T follicular helper cell (primary cell): ENCODE measurements around the gene C20orf204.

ENCODE experiments used
- DNase-seq: peaks from one replicate; pipeline ENCODE4 v3.0.0-alpha.2; 2020; ENCODE audit warnings: low read depth

The C20orf204 gene

GRCh38 chr20:64056639-64056888, 20.6 kb downstream of the C20orf204 start:
- no peak for DNase-seq

DNA sequence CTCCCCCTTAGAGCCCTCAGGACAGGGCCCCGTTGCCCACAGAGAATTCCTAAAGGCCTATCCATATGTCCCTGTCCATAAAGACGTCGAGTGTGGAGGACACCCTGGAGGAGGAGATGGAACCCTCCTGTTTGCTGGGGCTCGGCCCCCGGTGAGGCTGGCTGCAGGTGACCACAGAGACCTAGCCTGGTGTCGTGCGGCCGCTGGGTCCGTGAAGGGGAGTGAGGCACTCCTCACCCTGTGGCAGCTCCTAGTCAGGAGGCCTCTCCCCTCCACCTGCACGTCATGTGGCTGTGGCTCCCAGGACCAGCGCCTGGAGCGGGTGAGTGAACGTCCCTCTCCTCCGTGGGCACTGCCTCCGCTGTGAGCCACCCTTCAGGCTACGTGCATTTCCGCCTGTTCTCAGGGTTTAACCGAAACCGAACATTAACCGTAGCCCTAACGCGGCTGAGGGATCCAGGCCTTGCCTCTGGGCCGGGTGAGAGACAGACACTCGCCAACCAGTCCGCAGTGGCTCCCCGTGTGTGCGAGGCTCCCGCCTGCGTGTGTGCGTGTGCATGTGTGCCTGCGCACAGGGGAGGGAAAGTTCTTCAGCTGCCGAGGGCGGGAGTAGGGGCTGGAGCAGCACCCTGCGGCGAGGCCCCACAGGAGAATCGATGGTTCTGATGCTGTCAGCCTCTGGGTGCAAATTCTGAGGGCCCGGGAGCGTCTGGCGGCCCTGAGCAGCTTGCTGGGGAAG, 21.1 kb downstream of the C20orf204 start:
- no peak for DNase-seq

DNA sequence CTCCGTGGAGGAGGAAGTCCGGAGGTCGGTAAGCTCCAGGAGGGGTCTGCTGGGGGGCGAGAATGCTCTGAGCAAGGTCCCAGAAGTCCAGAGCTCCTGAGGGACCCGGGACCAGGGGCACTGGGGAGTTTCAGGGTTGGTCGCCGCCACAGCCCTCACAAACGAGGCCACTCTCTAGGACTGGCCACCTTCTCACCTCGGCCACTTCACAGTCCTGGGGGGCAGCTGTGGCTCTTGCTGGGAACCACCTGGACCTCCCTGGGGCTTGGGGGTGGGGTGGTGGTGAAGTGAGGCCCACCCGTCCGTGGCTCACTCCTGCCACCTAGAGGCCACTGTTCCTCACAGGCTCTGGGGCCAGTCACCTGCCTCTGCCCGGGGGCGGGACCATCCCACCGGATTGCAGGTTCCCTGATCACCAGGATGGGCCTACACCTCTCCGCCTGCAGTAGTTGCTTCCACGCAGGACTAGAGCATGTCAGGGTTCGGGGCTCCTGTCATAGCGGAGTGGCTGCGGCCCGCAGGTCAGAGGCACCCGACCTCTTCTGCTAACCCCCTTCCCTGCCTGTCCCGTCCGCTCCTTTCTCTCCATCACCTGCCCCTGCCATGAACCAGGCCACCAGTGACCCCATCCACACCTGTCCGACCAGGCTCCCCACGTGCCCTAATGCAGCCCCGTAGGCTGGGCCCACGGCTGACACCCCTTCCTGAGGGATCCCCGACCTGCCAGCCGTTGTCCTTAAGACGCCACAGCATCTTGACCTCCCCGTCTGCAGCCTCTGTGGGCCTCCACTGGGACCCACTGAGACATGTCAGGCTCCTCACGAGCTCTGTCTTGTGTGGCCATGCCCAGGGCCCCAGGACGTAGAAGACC, 21.9 kb downstream of the C20orf204 start:
- peak; percentile 66 for DNase-seq

DNA sequence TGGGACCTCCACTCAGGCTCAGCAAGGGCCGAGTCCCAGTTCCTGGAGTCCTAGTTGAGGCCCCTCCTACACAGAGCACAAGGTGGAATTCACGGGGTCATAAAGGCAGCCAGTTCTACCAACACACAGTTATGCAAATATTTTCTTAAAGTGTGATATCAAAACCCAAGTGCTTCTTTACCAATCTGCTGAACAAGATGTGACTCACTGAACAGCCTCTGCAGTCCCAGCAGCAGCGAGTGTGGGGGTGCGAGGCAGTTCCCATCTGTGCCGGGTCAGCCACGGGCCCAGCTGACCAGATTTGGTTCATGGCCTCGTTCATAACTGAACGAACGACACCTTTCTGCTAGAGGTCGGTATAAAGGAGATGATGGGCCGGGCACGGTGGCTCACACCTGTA, 22.6 kb downstream of the C20orf204 start:
- DNase-seq = no peak

DNA sequence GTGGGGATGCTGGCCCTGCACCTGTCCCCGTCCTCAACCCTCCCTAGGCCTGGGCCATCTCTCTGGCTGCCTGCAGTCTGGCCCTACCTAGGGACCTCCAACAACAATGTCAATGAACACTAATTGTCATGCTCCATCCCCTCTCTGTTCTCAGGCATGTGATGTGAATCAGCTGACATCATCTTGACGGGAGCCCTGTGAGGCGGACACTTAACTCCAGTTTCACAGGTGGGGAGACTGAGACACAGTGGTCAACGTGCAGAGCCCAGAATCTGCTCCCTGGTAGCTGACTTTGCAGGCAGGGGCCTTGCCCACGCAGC, 26.3 kb downstream of the C20orf204 start:
- DNase-seq = no peak

- peak; percentile 89 for DNase-seq
Measured at GRCh38 chr20:64062596-64063388, 26.8 kb downstream of the C20orf204 start, which contains the start of gene TCEA2. TSS of gene TCEA2 (plus strand) at chr20:64063198. CDS start at chr20:64063313, 115 bp downstream.

- no peak for DNase-seq
Measured at GRCh38 chr20:64063389-64064144, 27.6 kb downstream of the C20orf204 start.

DNA sequence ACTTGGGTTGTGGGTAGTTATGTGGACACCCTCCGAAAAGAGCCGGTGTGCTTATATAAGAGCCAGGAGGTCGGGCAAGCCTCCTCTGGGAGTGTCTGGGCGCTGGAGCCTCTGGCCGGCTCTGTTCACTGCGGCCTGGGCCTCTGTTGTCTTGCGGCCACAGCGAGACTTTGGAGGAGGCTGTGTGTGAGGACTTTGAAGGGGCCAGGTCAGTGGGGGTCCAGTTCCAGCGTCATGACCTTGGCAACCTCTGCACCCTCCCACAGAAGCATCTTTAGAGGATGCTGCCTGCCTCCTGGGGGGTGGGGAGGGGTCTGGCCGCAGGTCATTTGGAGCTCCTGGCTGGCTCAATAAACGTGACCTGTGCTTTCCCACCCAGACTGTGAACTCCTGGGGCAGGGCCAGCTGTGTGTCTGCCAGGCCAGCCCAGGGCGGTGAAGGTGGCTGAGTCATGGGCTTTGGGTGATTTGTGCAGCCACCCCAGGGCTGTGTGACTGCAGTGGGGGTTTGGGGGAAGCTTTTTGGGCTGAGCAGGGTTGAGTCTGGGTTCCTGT, 28.2 kb downstream of the C20orf204 start:
- no peak for DNase-seq

GRCh38 chr20:64065062-64065973, 29.3 kb downstream of the C20orf204 start:
- DNase-seq = no peak

GRCh38 chr20:64065974-64066343, 30.0 kb downstream of the C20orf204 start:
- DNase-seq = no peak

DNA sequence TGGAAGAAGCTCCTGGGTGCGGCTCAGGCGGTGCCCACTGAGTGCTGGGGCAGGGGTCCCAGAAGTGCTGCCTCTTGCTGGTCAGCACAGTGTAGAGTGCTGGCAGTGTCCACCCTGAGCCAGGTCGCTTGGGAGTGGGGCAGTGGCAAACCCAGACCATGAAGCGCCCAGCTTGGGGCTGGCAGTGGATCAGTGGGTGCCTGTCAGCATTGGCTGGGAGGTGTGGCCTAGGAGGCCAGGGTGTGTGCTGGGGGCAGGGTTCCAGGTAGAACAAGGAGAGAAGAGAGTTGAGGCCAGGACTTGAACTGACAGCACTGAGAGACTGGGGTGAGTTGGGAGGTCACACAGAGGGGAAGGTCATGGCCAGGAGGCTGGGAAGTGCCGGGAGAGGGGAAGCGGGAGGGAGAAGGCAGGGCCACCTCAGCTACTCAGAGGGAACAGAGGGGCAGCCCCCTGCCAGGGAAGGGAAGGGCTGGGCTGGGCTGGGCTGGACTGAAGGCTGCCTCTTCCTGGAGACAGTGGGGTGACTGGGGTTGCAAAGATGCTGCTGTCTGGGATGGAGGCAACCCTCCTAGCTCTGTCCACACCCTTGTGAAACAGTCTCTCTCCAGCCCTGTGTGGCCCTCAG, 31.1 kb downstream of the C20orf204 start:
- DNase-seq = no peak

DNA sequence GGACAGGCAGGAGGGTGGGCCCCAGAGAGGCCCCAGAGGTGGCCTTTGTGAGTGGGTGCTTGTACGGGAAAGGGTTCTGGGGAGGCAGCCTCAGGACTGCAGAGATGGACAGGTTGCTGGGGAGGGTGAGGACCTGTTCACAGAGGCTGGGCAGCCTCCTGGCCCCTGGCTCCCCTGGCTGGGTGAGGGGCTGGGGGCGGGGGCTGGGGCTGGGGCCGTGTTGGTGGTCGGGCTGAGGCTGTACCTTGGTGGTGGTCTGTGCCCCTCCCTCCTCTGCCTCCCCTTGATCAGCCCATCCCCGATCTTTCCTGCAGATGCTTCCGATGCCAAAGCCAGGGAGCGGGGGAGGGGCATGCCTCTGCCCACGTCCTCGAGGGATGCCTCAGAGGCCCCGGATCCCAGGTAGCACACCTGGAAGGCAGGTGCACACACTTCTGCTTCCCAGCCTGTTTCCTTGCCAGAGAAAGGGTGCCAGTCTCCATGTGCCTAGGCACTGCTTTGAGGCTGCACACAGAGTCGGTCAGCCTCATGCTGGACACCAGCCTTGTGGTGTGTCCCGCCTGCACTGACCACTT, 31.8 kb downstream of the C20orf204 start:
- no peak for DNase-seq

- no peak for DNase-seq
Measured at GRCh38 chr20:64068386-64069208, 32.6 kb downstream of the C20orf204 start.

DNA sequence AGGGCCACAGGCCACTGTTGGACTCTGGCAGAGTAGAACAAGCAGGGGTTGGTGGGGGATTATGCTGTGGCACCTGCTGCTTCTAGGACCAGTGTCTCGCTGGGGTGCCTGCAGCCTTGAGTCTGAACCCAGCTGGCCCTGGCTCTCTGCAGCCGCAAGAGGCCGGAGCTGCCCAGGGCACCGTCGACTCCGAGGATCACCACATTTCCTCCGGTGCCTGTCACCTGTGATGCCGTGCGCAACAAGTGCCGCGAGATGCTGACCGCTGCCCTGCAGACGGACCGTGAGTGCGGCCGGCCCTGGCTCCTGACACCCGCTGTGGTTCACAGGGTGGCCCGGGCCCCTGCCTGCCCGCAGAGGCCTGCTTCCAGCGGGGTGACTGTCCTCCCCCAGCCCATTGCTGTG, 33.2 kb downstream of the C20orf204 start:
- DNase-seq = no peak

DNA sequence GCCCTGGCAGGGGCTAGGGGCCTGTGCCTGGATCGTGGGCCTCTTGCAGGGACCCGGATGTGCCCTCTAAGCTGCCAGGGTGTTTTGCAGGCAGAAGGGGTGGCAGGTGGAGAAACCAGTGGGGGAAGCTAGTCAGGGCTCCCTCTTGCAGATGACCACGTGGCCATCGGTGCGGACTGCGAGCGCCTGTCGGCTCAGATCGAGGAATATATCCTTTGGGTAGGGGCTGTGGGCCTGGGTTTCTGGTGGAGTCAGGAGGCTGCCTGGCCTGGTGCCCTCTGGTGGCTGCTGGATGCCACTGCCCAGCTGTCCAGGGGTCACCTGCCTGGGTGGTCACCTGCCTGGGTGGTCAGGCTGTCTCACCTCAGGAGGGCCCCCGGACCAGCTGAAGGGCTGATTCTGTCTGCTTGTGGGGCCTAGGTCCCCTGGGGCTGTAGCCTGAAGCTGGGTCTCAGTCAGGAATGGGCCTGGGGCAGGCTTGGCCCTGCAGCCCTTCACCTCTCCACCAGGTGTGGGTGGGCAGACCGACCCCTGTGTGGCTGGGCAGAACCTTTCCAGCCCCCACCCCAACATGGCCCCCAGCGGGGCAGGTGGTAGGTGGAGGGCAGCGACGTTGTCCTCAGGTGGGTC, 33.7 kb downstream of the C20orf204 start:
- DNase-seq = no peak

DNA sequence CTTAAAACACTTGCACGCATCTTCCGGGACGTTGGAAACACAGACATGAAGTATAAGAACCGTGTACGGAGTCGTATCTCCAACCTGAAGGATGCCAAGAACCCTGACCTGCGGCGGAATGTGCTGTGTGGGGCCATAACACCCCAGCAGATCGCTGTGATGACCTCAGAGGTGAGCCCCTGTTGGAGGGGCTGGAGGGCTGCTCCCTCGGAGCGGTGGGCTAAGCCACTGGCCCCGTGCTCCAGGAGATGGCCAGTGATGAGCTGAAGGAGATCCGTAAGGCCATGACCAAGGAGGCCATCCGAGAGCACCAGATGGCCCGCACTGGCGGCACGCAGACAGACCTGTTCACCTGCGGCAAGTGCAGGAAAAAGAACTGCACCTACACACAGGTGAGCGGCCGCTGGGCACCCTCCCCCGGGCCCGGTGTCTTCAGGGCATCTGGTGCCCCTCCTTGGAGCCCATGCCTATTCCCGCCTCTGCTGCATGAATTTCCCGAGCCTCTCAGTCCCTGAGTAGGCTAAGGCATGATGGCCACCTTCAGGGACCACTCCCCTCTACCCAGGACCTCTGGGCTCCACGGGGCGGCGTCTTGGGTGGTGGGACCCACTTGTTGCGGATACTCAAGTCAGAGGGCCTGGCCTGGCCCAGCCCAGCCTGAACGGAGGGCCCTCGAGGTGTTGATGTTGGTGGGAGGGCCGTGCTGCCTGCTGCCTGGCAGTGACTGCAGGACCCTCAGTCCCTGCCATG, 34.4 kb downstream of the C20orf204 start:
- no peak for DNase-seq
